Epithelial cell of proximal tubule (primary cell): ENCODE data around the gene OR2L8. TPM values are rescaled to one million over a fixed set of nuclear protein-coding genes. Genes with fewer than 3 reads are reported as not detected.
"Not testable (repeated sequence)": the region's sequence is repeated elsewhere in the genome, so short reads cannot be mapped to it uniquely, and the experiment has no call there.

Source experiments
- DNase-seq: peaks from one replicate; pipeline ENCODE4 v3.0.0-alpha.2; 2011; ENCODE audit warnings: low read depth
- H3K4me3 ChIP-seq: 2 replicates; pipeline ENCODE4 v1.5.1; 2011; ENCODE audit warnings: low read depth, mild to moderate bottlenecking, low read length
- total RNA-seq: library from RNA; depleted of rRNA; stranded (reverse); fragments of >200 nt; gene quantifications from 2 replicates; pipeline ENCODE4 v1.2.3, GENCODE V29; 2015
- TF ChIP-seq, protein P1 (sequence below): conservative IDR thresholded peaks from 2 replicates; pipeline ENCODE4 v1.5.1; 2012; ENCODE audit warnings: low read depth, mild to moderate bottlenecking, low read length

The OR2L8 gene
- total RNA-seq, 1 donor from 2014 or later = not detected

DNA sequence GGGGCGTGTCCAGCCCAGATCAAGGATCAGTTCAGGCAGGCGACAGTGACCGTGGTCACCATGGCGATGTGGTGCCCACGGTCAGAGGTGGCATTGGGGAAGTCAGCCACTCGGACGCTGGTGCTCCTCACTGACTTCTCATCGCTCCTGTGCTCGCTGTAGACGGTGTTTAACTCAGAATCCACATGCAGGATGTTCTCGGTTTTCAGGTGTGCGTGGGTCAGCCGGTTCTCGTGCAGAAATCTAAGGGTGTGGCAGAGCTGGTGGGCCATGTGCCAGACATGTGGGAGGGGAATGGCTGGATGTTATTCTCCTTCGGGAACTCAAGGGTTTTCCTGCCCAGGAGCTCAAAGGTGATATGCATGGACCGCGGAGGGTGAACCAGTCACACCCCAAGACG is 12.2 kb upstream of the OR2L8 start:
- no peak for DNase-seq
- TF ChIP-seq, protein P1, sequence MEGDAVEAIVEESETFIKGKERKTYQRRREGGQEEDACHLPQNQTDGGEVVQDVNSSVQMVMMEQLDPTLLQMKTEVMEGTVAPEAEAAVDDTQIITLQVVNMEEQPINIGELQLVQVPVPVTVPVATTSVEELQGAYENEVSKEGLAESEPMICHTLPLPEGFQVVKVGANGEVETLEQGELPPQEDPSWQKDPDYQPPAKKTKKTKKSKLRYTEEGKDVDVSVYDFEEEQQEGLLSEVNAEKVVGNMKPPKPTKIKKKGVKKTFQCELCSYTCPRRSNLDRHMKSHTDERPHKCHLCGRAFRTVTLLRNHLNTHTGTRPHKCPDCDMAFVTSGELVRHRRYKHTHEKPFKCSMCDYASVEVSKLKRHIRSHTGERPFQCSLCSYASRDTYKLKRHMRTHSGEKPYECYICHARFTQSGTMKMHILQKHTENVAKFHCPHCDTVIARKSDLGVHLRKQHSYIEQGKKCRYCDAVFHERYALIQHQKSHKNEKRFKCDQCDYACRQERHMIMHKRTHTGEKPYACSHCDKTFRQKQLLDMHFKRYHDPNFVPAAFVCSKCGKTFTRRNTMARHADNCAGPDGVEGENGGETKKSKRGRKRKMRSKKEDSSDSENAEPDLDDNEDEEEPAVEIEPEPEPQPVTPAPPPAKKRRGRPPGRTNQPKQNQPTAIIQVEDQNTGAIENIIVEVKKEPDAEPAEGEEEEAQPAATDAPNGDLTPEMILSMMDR = no peak
- H3K4me3 ChIP-seq = no peak overlapping the region

DNA sequence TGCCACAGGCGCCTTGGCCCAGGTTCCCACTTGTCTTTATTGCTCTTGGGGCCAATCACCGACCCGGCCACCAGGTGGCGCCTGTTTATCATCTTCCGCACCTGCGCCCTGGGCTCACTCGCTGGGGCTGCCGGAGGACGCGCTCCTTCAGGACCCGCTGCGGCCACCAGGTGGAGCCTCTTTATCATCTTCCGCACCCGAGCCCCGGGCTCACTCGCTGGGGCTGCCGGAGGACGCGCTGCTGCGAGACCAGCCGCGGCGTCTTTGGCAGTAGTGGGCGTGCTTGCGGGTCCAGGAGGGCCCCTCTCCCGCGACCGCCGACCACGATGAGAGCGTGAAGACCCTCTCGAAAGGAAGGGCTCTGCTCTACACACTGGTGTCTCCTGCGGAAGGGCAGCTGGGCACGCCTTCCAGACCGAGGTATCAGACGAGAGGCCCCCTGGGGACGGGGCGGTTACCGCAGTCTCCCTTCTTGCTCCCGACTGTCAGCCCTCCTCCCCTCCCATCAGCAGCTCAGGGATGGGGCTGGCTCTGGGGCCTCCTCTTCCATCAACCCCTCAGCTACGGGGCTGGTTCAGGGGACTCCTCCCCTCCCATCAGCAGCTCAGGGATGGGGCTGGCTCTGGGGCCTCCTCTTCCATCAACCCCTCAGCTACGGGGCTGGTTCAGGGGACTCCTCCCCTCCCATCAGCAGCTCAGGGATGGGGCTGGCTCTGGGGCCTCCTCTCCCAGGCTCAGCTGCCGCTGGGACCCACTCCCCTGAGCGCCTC is 11.5 kb upstream of the OR2L8 start:
- H3K4me3 ChIP-seq = peak overlapping the region; percentile 42
- TF ChIP-seq, protein P1 = peak; percentile 60
- not testable (repeated sequence) for DNase-seq

DNA sequence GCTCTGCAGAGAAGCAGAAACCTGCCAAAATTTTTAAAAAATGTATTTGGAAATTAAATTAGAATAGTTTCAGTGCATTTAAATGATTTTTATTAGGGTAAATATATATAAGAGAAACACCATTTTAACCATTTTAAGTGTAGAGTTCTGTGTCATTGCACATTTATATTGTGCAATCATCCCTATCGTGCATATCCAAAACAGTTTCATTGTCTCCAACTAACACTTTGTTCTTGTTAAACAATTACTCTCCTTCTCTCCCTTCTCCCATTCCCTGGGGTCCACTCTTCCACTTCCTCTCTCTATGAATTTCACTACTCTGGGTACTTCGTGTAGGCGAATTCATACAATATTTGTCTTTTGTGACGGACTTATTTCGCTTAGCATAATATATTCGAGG is 6.0 kb upstream of the OR2L8 start:
- no peak overlapping the region for H3K4me3 ChIP-seq

DNA sequence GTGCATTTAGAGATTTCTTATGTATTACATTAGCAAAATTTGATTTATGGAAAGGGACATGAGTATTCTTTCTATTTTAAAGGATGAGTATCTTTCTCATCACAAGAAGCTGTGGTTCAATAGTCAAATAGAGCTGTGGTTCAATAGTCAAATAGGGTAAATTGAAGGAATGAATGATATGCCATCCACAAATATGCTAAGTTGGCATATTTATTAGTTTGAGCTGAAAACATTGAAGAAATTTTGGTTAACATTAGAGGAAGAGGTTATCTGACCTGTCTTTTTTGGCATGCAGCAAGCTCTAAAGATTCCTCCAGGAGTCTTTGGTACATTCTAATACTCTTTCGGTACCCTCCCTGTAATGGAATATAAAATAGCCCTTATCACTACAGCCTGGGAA is 4.8 kb downstream of the OR2L8 start:
- TF ChIP-seq, protein P1 = no peak
- H3K4me3 ChIP-seq = no peak overlapping the region
- no peak for DNase-seq

More for the DNA sequence above, 6.0 kb upstream of the OR2L8 start:
- no peak for DNase-seq
- TF ChIP-seq, protein P1 = no peak

DNA sequence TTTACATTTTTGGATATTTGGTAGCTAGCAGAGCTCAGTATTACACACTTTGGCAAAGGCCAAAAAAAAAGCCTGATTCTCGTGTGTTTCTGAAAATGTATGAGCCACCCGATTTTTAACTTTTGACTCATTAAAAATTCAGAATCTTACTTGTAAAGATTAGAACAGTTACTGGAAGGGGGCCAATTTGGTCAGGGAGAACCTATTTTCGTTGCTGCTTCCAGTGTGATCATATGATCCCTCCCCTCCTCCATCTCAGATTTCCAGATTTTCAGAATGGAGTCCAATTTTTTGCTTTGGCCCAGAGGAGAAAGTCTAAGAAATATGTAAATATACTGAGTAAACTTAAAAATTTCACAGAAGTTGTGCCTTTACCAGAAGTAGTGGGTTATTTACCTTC is 13.1 kb downstream of the OR2L8 start:
- DNase-seq = no peak
- TF ChIP-seq, protein P1 = no peak
- no peak overlapping the region for H3K4me3 ChIP-seq

DNA sequence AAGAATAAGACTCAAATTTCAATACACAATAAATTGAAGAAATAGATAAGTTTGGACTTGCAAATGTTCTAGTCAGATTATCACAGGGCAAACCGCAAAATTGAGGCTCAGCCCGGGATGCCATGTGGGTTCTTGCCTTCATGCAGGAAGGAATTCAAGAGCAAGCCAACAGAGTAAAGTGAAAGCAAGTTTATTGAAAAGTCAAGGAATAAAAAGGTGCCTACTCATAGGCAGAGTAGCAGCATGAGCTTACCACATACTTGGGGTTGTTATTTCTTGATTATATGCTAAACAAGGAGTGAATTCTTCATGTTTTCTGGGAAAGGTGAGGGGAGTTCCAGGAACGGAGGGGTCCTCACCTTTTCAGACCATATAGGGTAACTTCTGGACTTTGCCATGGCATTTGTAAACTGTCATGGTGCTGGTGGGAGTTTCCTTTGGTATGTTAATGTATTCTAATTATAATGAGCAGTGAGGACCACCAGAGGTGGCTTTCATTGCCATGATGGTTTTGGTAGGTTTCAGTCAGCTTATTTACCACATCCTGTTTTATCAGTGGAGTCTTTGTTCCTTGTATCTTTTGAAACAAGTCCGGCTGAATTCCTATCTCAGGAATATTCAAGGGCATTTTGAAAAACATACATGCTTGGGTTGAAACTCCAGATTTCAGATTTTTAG is 14.4 kb downstream of the OR2L8 start:
- DNase-seq = no peak
- no peak overlapping the region for H3K4me3 ChIP-seq
- TF ChIP-seq, protein P1 = no peak

DNA sequence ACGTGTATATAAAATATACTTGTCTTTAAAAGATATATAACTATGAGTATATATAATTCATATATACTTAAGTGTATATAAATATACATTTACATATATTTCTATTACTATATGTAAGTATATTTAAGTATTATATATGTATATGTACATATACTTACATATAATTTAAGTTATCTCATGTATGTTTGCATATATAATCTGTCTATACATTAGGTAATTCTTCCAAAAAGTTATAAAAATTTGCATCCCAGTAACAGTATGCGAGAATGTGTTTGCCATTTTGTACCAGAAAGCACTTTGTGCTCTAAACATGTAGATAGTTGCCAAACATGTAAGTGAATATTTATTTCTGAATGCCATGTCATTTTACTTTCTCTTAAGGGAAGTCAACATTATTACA is 16.3 kb downstream of the OR2L8 start, which contains the start of gene OR2AK2:
Gene OR2AK2 (plus strand): TSS at position 301 of the 400 bp plus-strand sequence. CDS start 144 bp downstream, outside the sequence.
- H3K4me3 ChIP-seq = no peak within 1 kb of the TSS
- TF ChIP-seq, protein P1 = no peak
- no peak for DNase-seq
